Left ventricle myocardium inferior (tissue), 1 donor: ENCODE data around the gene PACS1. TPM values are rescaled to one million over a fixed set of nuclear protein-coding genes. Genes with fewer than 3 reads are reported as not detected.
"Not testable (repeated sequence)": the region's sequence is repeated elsewhere in the genome, so short reads cannot be mapped to it uniquely, and the experiment has no call there.

Experiments used
- DNase-seq: peaks from one replicate; pipeline ENCODE4 v3.0.0-alpha.2; 2020
- H3K27ac ChIP-seq: fragments of 200-600 bp; replicated peaks from 2 replicates; pipeline ENCODE4 v1.8.0; 2021
- H3K27me3 ChIP-seq: fragments of 200-600 bp; 2 replicates; pipeline ENCODE4 v1.8.0; 2021; ENCODE audit warnings: low read depth
- H3K36me3 ChIP-seq: fragments of 200-600 bp; 2 replicates; pipeline ENCODE4 v1.8.0; 2021
- H3K4me1 ChIP-seq: fragments of 200-600 bp; 2 replicates; pipeline ENCODE4 v1.8.0; 2021
- H3K4me3 ChIP-seq: fragments of 200-600 bp; 2 replicates; pipeline ENCODE4 v1.8.0; 2021; ENCODE audit warnings: mild to moderate bottlenecking, moderate library complexity
- H3K9me3 ChIP-seq: fragments of 200-600 bp; replicated peaks from 2 replicates; pipeline ENCODE4 v1.8.0; 2021
- CTCF ChIP-seq: fragments of 200-600 bp; IDR thresholded peaks from 2 replicates; pipeline ENCODE4 v1.8.0; 2021; ENCODE audit warnings: antibody characterized with exemption, mild to moderate bottlenecking, borderline replicate concordance
- intact Hi-C: fragments of 100-400 bp; cut with micrococcal nuclease; formaldehyde crosslinking; loops from one replicate; pipeline ENCODE4 v1.11.0; 2022
- total RNA-seq: library from RNA; stranded (reverse); fragmentation: NEBNext Ultra II Directional; extraction: Animal tissue kit (Norgen Biotek cat#: 25700); gene quantifications from one replicate; pipeline ENCODE4 v1.2.1, GENCODE V29; 2021
- donor health status: DM: no; HTN: yes; CAD: no; lungs with severe emphysema.

PACS1 gene
- total RNA-seq, 1 donor from 2014 or later = 54.9 TPM

- H3K36me3 ChIP-seq = no peaks in the 10 kb centered on the region
- intact Hi-C loops = no loop called here
Measured at GRCh38 chr11:66248903-66249302, 178.8 kb downstream of the PACS1 start.

GRCh38 chr11:66251809-66252208 is 181.7 kb downstream of the PACS1 start:
- H3K4me3 ChIP-seq = no peak overlapping the region
- intact Hi-C loops = no loop called here
- no peak for DNase-seq
- no peaks in the 10 kb centered on the region for H3K27me3 ChIP-seq
- TF ChIP-seq CTCF = no peak
- H3K9me3 ChIP-seq = no peaks in the 10 kb centered on the region
- no peaks in the 10 kb centered on the region for H3K36me3 ChIP-seq
- H3K27ac ChIP-seq = no peak overlapping the region
- peaks cover 16% of the 10 kb centered on the region for H3K4me1 ChIP-seq

More at GRCh38 chr11:66248903-66249302, 178.8 kb downstream of the PACS1 start:
- Histone ChIP-seq H3K27ac (no peak overlapping the region), H3K4me1 (peaks cover 13% of the 10 kb centered on the region), H3K27me3 (no peaks in the 10 kb centered on the region), H3K4me3 (no peak overlapping the region), H3K9me3 (no peaks in the 10 kb centered on the region)
- DNase-seq = no peak
- TF ChIP-seq CTCF = no peak

- H3K4me3 ChIP-seq, intact Hi-C loops, H3K27me3 ChIP-seq, DNase-seq, H3K36me3 ChIP-seq, H3K9me3 ChIP-seq, H3K27ac ChIP-seq: not testable (repeated sequence)
- peaks cover 29% of the 10 kb centered on the region for H3K4me1 ChIP-seq
Measured at GRCh38 chr11:66253081-66253480, 183.0 kb downstream of the PACS1 start.

- Histone ChIP-seq H3K27ac (peak overlapping the region; percentile 87), H3K4me3 (peak overlapping the region; percentile 99), H3K27me3 (no peaks in the 10 kb centered on the region), H3K4me1 (peaks cover 27% of the 10 kb centered on the region), H3K9me3 (no peaks in the 10 kb centered on the region), H3K36me3 (peaks cover 33% of the 10 kb centered on the region)
- TF ChIP-seq CTCF = peak; percentile 33
- DNase-seq = no peak
- intact Hi-C loops = no loop called here
Measured at GRCh38 chr11:66258473-66258893, 188.4 kb downstream of the PACS1 start.

- Histone ChIP-seq H3K4me3 (no peak overlapping the region), H3K9me3 (no peaks in the 10 kb centered on the region), H3K27ac (no peak overlapping the region), H3K36me3 (peaks cover 34% of the 10 kb centered on the region), H3K27me3 (no peaks in the 10 kb centered on the region), H3K4me1 (peaks cover 25% of the 10 kb centered on the region)
- TF ChIP-seq CTCF = no peak
- intact Hi-C loops = no loop called here
- no peak for DNase-seq
Measured at GRCh38 chr11:66259225-66259624, 189.2 kb downstream of the PACS1 start.

GRCh38 chr11:66259956-66260355 is 189.9 kb downstream of the PACS1 start:
- H3K36me3 ChIP-seq = peaks cover 42% of the 10 kb centered on the region
- H3K27me3 ChIP-seq = no peaks in the 10 kb centered on the region
- no peak overlapping the region for H3K4me3 ChIP-seq
- H3K9me3 ChIP-seq = no peaks in the 10 kb centered on the region
- intact Hi-C loops = no loop called here
- H3K27ac ChIP-seq = no peak overlapping the region
- no peak for TF ChIP-seq CTCF
- H3K4me1 ChIP-seq = peaks cover 25% of the 10 kb centered on the region
- DNase-seq = no peak
